Measurements from ENCODE around the gene ILK. TPM values are rescaled to one million over a fixed set of nuclear protein-coding genes. Genes with fewer than 3 reads are reported as not detected.

The ILK gene
- total RNA-seq, 2 experiments from 2014 or later = 74.6 to 83.3 TPM

Other genes starting within 250 kb of the ILK start
- gene SMPD1, start 213.3 kb upstream of the ILK start, total RNA-seq = 10 to 100 TPM; 21.9 to 24.4 TPM
- 10 to 100 TPM; 37.2 to 39.7 TPM for gene APBB1, start 184.7 kb upstream of the ILK start, total RNA-seq
- not detected for gene HPX, start 162.8 kb upstream of the ILK start, total RNA-seq
- gene TRIM3, start 129.8 kb upstream of the ILK start, total RNA-seq = 1 to 10 TPM; 5.4 to 6.6 TPM
- 10 to 100 TPM; 49.2 to 50.7 TPM for gene ARFIP2, start 122.4 kb upstream of the ILK start, total RNA-seq
- 10 to 100 TPM; 44.2 to 45.8 TPM for gene TIMM10B, start 122.3 kb upstream of the ILK start, total RNA-seq
- 10 to 100 TPM; 11.3 to 12.2 TPM for gene DNHD1, start 106.5 kb upstream of the ILK start, total RNA-seq
- gene RRP8, start 158 bp upstream of the ILK start, total RNA-seq = 10 to 100 TPM; 44.9 to 48.0 TPM
- 100 to 1,000 TPM; 163 to 176 TPM for gene TAF10, start 8.4 kb downstream of the ILK start, total RNA-seq
- 10 to 100 TPM; 44.7 to 50.5 TPM for gene TPP1, start 15.6 kb downstream of the ILK start, total RNA-seq
- gene DCHS1, start 52.0 kb downstream of the ILK start, total RNA-seq = under 1 TPM; 0.40 to 0.53 TPM
- 100 to 1,000 TPM; 132 to 146 TPM for gene MRPL17, start 79.6 kb downstream of the ILK start, total RNA-seq
- gene OR2AG2, start 168.2 kb downstream of the ILK start, total RNA-seq = under 1 TPM in 1 of 2 experiments, not detected in 1; 0.06 TPM
- not detected for gene OR2AG1, start 179.2 kb downstream of the ILK start, total RNA-seq
- gene OR6A2, start 195.9 kb downstream of the ILK start, total RNA-seq = under 1 TPM; 0.06 to 0.13 TPM
- gene OR10A5, start 241.9 kb downstream of the ILK start, total RNA-seq = not detected